Tracheal epithelial cell (primary cell): ENCODE measurements around the gene TROAP. TPM values are rescaled to one million over a fixed set of nuclear protein-coding genes. Genes with fewer than 3 reads are reported as not detected.

ENCODE experiments used
- total RNA-seq: library from RNA; depleted of rRNA; stranded (reverse); fragments of >200 nt; gene quantifications from 2 replicates; pipeline ENCODE4 v1.2.1, GENCODE V29; 2014

Gene TROAP
- total RNA-seq: 1.5 and 1.7 TPM in 2 replicates

GRCh38 chr12:49322708-49323523, at the start of gene TROAP:
Gene TROAP (plus strand): TSS chr12:49323255. CDS start chr12:49323609, 354 bp downstream.

GRCh38 chr12:49295082-49295936, 27.7 kb upstream of the TROAP start, which contains the start of gene PRPH:
Gene PRPH (plus strand): TSS chr12:49295147. CDS start chr12:49295201, 54 bp downstream.

GRCh38 chr12:49336645-49337584, 13.9 kb downstream of the TROAP start, which contains the start of gene C1QL4:
Gene C1QL4 (minus strand): TSS chr12:49337188. CDS start chr12:49336477, 711 bp downstream.

GRCh38 chr12:49346659-49347310, 23.7 kb downstream of the TROAP start, which contains the start of gene DNAJC22:
Gene DNAJC22 (plus strand): TSS chr12:49346888. CDS start chr12:49348873, 1,985 bp downstream.

GRCh38 chr12:49367381-49368239, 44.6 kb downstream of the TROAP start, which contains the start of gene SPATS2:
Gene SPATS2 (plus strand): TSS chr12:49367462. CDS start chr12:49461013, 93,551 bp downstream.

Other genes with a start within 250 kb of the TROAP start
- gene DHH, start 228.5 kb upstream of the TROAP start, total RNA-seq: under 0.01 TPM in 1 of 2 replicates, not detected in the other
- gene LMBR1L, start 212.4 kb upstream of the TROAP start, total RNA-seq: 32.2 and 36.4 TPM in 2 replicates
- gene TUBA1B, start 191.9 kb upstream of the TROAP start, total RNA-seq: 247 and 684 TPM in 2 replicates
- gene TUBA1A, start 134.2 kb upstream of the TROAP start, total RNA-seq: 5.1 and 508 TPM in 2 replicates
- gene TUBA1C, start 58.2 kb upstream of the TROAP start, total RNA-seq: 301 and 310 TPM in 2 replicates
- not detected in 2 replicates for gene PRPH, start 28.1 kb upstream of the TROAP start, total RNA-seq
- under 0.01 TPM in 1 of 2 replicates, not detected in the other for gene C1QL4, start 13.9 kb downstream of the TROAP start, total RNA-seq
- under 0.01 and 0.72 TPM in 2 replicates for gene DNAJC22, start 23.6 kb downstream of the TROAP start, total RNA-seq
- 21.7 and 22.4 TPM in 2 replicates for gene SPATS2, start 44.2 kb downstream of the TROAP start, total RNA-seq
- 0.24 TPM in 1 of 2 replicates, not detected in the other for gene KCNH3, start 215.8 kb downstream of the TROAP start, total RNA-seq
- 55.2 and 65.5 TPM in 2 replicates for gene MCRS1, start 244.9 kb downstream of the TROAP start, total RNA-seq